ENCODE results near the gene GMEB1.

Gene GMEB1

GRCh38 chr1:28751315-28752060 is 82.9 kb downstream of the GMEB1 start:
- no peak for DNase-seq

GRCh38 chr1:28755701-28756100 is 87.1 kb downstream of the GMEB1 start:
- DNase-seq, result no peak

- no peak for DNase-seq
Measured at GRCh38 chr1:28756846-28757245, 88.3 kb downstream of the GMEB1 start.

GRCh38 chr1:28758420-28758819 is 89.8 kb downstream of the GMEB1 start:
- no peak for DNase-seq

- no peak for DNase-seq
Measured at GRCh38 chr1:28759257-28759656, 90.7 kb downstream of the GMEB1 start.

GRCh38 chr1:28761189-28761588 is 92.6 kb downstream of the GMEB1 start:
- DNase-seq, result no peak

GRCh38 chr1:28766532-28767183 is 98.1 kb downstream of the GMEB1 start:
- no peak for DNase-seq

All from NCI-H69 (cell line).